OCI-LY3 (cell line): ENCODE measurements around the gene ARF1.

Source experiments
- H2AFZ ChIP-seq: fragments of 200-600, 300-600 bp; shearing (Covaris generic); 2 replicates; pipeline ENCODE4 v1.6.0; 2014; ENCODE audit warnings: antibody characterized with exemption, low read depth, low read length
- H3K27ac ChIP-seq: fragments of 200-600, 300-600 bp; sonication (generic); 2 replicates; pipeline ENCODE4 v1.5.1; 2014; ENCODE audit warnings: mild to moderate bottlenecking, low read length, moderate library complexity, mixed read lengths
- H3K27me3 ChIP-seq: fragments of 200-600, 300-600 bp; sonication (generic); 2 replicates; pipeline ENCODE4 v1.6.1; 2014; ENCODE audit warnings: low read depth, low read length, mixed read lengths
- H3K36me3 ChIP-seq: fragments of 200-600, 300-600 bp; sonication (generic); replicated peaks from 2 replicates; pipeline ENCODE3; 2014; ENCODE audit warnings: low read depth, low read length, mixed read lengths
- H3K4me1 ChIP-seq: fragments of 300-600, 200-600 bp; sonication (generic); 2 replicates; pipeline ENCODE4 v1.6.1; 2014; ENCODE audit warnings: low read length, mixed read lengths
- H3K4me2 ChIP-seq: fragments of 200-600, 300-600 bp; sonication (generic); 2 replicates; pipeline ENCODE4 v1.6.1; 2014; ENCODE audit warnings: low read length, mixed read lengths
- H3K4me3 ChIP-seq: fragments of 300-600, 200-600 bp; sonication (generic); 2 replicates; pipeline ENCODE4 v1.5.1; 2014; ENCODE audit warnings: antibody characterized with exemption, mild to moderate bottlenecking, low read length, moderate library complexity
- H3K79me2 ChIP-seq: fragments of 300-600, 200-600 bp; shearing (Covaris generic); 2 replicates; pipeline ENCODE4 v1.6.1; 2014; ENCODE audit warnings: mild to moderate bottlenecking, low read length, mixed read lengths
- H3K9ac ChIP-seq: fragments of 300-600, 200-600 bp; shearing (Covaris generic); 2 replicates; pipeline ENCODE4 v1.6.0; 2014; ENCODE audit warnings: mild to moderate bottlenecking, low read length, moderate library complexity
- H3K9me3 ChIP-seq: fragments of 200-600, 300-600 bp; shearing (Covaris generic); 2 replicates; pipeline ENCODE4 v1.6.1; 2014; ENCODE audit warnings: low read length, mixed read lengths; ENCODE audit not compliant: insufficient read depth
- H4K20me1 ChIP-seq: fragments of 200-600, 300-600 bp; sonication (generic); 2 replicates; pipeline ENCODE4 v1.6.1; 2016; ENCODE audit warnings: low read length, mixed read lengths; ENCODE audit not compliant: insufficient read depth
- CTCF ChIP-seq: fragments of 200-600, 300-600 bp; sonication (generic); IDR thresholded peaks from 2 replicates; pipeline ENCODE4 v1.5.1; 2014; ENCODE audit warnings: antibody characterized with exemption, low read length, low read depth
- EZH2phosphoT487 ChIP-seq: fragments of 200-600 bp; shearing (Covaris generic); IDR thresholded peaks from 2 replicates; pipeline ENCODE4 v1.6.1; 2018; ENCODE audit warnings: antibody characterized with exemption, mixed run types, low read depth

The ARF1 gene

GRCh38 chr1:228105996-228106799, 23.7 kb downstream of the ARF1 start:
- no peak overlapping the region for H3K4me3 ChIP-seq
- H3K79me2 ChIP-seq, result peaks cover 49% of the 10 kb centered on the region
- H3K9ac ChIP-seq, result no peak overlapping the region
- H3K27me3 ChIP-seq, result no peaks in the 10 kb centered on the region
- no peak for TF ChIP-seq CTCF
- TF ChIP-seq EZH2phosphoT487, result no peak
- H3K4me2 ChIP-seq, result no peak overlapping the region
- H3K9me3 ChIP-seq, result no peaks in the 10 kb centered on the region
- no peak overlapping the region for H2AFZ ChIP-seq
- H4K20me1 ChIP-seq, result peaks cover 7% of the 10 kb centered on the region
- peaks cover 31% of the 10 kb centered on the region for H3K4me1 ChIP-seq
- H3K27ac ChIP-seq, result no peak overlapping the region
- H3K36me3 ChIP-seq, result peaks cover 23% of the 10 kb centered on the region

GRCh38 chr1:228106800-228107054, 24.2 kb downstream of the ARF1 start:
- H4K20me1 ChIP-seq, result peaks cover 2% of the 10 kb centered on the region; the same call in 1 of the 2 replicates

GRCh38 chr1:228107636-228108035, 25.1 kb downstream of the ARF1 start:
- H3K4me3 ChIP-seq, result peak overlapping the region; percentile 96
- H3K27me3 ChIP-seq, result no peaks in the 10 kb centered on the region
- H2AFZ ChIP-seq, result no peak overlapping the region
- no peaks in the 10 kb centered on the region for H3K9me3 ChIP-seq
- peaks cover 36% of the 10 kb centered on the region for H3K79me2 ChIP-seq
- H3K9ac ChIP-seq, result no peak overlapping the region
- peak overlapping the region; percentile 97 for H3K4me2 ChIP-seq
- peaks cover 23% of the 10 kb centered on the region for H3K36me3 ChIP-seq
- no peaks in the 10 kb centered on the region for H4K20me1 ChIP-seq
- H3K27ac ChIP-seq, result no peak overlapping the region
- H3K4me1 ChIP-seq, result peaks cover 25% of the 10 kb centered on the region
- TF ChIP-seq CTCF (no peak), EZH2phosphoT487 (no peak)

More at GRCh38 chr1:228106800-228107054, 24.2 kb downstream of the ARF1 start:
- TF ChIP-seq CTCF (no peak), EZH2phosphoT487 (no peak)
- no peak overlapping the region for H3K27ac ChIP-seq
- no peak overlapping the region for H2AFZ ChIP-seq
- H3K79me2 ChIP-seq, result peaks cover 45% of the 10 kb centered on the region
- H3K4me1 ChIP-seq, result peaks cover 26% of the 10 kb centered on the region
- H3K27me3 ChIP-seq, result no peaks in the 10 kb centered on the region
- no peak overlapping the region for H3K4me3 ChIP-seq
- peaks cover 23% of the 10 kb centered on the region for H3K36me3 ChIP-seq
- no peak overlapping the region for H3K9ac ChIP-seq
- no peak overlapping the region for H3K4me2 ChIP-seq
- H3K9me3 ChIP-seq, result no peaks in the 10 kb centered on the region

GRCh38 chr1:228108055-228108690, 25.7 kb downstream of the ARF1 start:
- no peaks in the 10 kb centered on the region for H3K27me3 ChIP-seq
- H2AFZ ChIP-seq, result no peak overlapping the region
- peaks cover 23% of the 10 kb centered on the region for H3K36me3 ChIP-seq
- H3K79me2 ChIP-seq, result peaks cover 32% of the 10 kb centered on the region
- H3K4me1 ChIP-seq, result peaks cover 25% of the 10 kb centered on the region
- H3K27ac ChIP-seq, result no peak overlapping the region
- H3K4me2 ChIP-seq, result peak overlapping the region; percentile 97
- peak overlapping the region; percentile 94 for H3K9ac ChIP-seq
- H3K4me3 ChIP-seq, result peak overlapping the region; percentile 96
- TF ChIP-seq CTCF, result no peak
- TF ChIP-seq EZH2phosphoT487, result no peak
- H4K20me1 ChIP-seq, result no peaks in the 10 kb centered on the region
- H3K9me3 ChIP-seq, result no peaks in the 10 kb centered on the region
